ENCODE measurements around the gene SLC5A5.

Gene SLC5A5

DNA sequence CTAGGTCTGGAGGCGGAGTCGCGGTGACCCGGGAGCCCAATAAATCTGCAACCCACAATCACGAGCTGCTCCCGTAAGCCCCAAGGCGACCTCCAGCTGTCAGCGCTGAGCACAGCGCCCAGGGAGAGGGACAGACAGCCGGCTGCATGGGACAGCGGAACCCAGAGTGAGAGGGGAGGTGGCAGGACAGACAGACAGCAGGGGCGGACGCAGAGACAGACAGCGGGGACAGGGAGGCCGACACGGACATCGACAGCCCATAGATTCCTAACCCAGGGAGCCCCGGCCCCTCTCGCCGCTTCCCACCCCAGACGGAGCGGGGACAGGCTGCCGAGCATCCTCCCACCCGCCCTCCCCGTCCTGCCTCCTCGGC, at the start of gene SLC5A5:
SLC5A5 (plus strand) TSS at position 68 of the 373 bp plus-strand sequence. CDS start 375 bp downstream, outside the sequence.
- no peak for DNase-seq (ENCODE audit: low read depth in 2 of 2)

DNA sequence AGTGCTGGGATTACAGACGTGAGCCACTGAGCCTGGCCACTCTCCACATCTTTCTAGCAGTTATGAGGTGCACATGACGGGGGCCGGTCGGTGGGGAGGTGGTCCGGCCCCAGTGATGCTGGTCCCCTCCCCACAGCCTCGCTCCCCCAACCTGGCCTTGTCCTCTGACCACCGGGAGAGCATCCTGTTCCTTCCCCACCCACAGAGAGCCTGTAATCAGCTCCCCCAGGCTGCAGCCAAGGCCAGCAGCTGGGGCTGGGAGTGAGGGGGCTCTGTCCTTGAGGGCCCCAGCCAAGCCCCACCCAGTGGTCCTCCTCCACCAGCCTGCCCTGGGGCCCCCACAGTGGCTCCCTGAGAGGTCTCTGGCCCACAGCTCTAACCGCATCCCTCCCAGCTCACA, 47.4 kb upstream of the SLC5A5 start:
- no peak for DNase-seq (ENCODE audit: low read depth in 2 of 2)

DNA sequence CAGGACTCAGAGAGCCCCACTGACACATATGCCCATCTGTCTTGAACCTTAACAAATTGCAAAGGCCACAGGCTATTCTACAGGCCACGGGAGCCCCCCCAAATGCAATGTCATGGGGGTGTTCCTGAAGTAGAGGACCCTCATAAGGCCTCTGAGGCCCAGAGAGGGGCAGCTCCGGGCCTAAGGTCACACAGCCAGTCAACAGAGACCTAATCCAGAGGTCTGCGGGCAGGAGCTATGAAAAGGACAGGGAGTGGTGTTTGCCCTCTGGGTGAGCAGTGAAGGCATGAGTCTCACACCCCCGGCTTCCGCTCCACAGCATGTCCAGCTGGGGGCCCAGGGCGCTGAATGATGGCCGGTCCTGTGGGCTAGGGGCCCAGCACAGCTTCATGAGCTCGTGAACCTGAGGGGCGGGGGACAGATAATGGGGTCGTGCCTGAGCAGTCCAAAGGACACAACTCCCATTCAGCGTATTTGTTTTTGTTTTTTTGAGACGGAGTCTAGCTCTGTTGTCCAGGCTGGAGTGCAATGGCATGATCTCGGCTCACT, 45.2 kb upstream of the SLC5A5 start:
- DNase-seq (ENCODE audit: low read depth in 2 of 2): no peak

DNA sequence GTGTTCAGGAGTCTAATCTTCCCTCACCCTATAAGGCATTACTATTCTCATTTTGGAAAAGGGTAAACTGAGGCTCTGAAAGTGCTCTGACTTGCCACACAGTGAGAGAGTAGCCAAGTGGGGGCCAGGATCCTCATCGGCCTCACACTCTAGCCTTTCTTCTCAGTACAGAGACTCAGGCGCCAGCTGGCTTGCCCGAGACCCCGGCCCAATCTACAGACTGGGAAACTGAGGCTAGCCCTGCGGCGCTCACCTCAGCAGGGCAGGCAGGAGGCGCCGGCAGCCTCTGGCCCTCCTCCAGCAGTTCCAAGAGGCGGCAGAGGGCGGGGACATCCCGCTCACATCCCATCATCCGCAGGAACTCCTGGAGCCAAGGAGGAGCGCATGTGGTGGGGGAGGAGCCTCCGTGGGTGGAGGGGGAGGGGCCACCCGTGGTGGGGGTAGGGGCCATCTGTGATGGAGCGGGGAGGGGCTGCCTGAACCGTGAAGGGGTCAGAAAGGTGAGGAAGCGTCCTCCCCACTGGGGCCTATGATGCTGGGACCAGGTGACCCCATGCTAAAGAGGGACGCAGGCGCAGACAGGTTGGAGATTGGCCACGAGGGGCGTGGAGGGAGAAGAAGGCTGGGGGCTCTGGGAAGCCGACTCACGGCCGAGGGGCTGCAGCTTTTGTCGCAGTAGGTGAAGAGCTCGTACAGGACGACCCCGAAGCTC, 41.7 kb upstream of the SLC5A5 start:
- no peak for DNase-seq (ENCODE audit: low read depth in 2 of 2)

DNA sequence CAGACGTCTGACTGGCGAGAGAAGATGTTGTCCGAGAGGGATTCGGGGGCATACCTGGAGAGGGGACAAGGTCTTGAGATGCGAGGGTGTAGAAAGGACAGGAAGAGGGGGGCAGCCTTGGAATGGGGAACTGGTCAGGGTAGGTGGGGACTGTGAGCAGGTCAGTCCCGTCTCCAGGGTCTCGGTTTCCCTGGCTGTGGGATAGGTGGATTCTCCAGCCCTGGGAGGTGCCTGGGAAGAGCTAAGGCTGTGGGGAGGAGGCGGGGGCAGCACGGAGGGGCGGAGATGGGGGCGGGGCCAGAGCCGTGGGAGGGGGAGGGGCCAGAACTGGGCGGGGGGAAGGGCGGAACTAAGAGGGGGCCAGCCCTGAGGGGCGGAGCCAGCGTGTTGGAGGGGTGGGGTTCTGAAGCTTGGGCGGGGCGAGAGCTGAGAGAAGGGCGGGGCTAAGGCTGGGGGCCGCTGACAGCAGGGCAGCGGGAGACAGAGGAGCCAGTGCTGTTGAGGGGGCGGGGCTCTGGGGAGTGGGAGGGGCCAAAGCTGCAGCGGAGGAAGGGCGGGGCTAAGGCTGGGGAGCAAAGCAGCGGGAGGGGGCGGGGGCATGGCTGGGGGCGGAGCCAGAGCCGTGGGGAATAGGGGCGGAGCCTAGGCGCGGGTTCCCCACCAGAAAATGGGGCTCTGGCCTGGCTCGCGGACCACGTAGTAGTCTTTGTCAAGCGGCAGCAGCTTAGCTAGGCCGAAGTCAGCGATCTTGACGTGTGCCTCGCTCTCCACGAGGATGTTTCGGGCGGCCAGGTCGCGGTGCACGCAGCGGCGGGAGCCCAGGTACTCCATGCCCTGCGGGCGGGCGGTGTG, 41.0 kb upstream of the SLC5A5 start:
- DNase-seq (ENCODE audit: low read depth in 2 of 2): peak in 1 of 2 donors; percentile 26

DNA sequence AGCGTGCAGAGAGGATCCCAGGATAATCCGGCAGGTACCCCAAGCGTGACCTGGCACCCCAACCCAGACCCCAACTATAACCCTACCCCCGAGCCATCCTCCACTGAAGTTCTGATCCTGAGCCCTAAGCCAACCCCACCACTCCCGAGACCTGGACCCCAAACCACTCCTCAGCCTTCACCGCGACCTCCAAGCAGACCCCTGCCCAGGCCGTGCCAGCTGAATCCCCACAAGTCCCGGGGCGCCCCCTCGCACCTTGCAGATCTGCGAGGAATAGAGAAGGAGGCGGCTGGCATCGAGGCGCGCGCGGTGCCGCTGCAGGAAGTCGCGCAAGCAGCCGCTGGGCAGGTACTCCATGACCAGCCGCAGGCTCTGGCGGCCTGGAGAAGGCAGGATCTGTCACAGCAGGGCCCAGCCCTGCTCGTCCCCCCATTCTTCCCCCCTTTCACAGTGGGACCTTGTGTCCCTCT, 40.3 kb upstream of the SLC5A5 start:
- DNase-seq (ENCODE audit: low read depth in 2 of 2): no peak

DNA sequence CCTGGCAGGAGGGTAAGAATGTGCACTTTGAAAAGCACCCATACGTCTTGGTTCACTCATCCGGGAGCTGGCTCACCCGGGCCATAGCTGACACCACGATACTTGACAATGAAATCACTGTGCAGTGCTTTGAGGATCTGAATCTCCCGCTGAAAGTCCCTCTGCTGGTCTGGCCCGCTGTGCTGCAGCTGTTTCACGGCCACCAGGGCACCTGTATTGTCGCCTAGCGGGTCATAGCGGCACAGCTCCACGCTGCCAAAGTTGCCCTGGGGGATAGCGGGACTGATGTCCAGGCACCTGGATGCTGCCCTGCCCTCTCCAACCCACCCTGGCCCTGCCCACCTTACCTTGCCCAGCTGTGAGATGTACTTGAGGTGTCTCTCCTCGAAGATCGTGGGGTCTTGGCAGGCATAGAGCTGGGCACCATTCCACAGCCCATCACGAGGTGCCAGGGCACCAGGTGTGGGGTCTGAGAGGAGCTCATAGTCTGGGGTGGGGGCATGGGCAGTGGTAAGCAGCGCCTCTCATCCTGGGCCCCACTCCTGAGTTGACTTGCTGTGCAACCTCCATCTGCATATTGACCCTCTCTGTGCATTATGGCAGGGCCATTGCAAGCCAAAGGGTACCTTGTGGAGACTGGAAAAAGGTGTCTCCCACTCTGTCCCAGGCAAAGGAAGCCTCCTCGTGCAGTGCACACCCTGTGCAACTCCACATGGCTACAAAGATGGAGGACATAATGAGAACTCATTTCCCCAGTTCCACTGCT, 39.1 kb upstream of the SLC5A5 start:
- DNase-seq (ENCODE audit: low read depth in 2 of 2): no peak

DNA sequence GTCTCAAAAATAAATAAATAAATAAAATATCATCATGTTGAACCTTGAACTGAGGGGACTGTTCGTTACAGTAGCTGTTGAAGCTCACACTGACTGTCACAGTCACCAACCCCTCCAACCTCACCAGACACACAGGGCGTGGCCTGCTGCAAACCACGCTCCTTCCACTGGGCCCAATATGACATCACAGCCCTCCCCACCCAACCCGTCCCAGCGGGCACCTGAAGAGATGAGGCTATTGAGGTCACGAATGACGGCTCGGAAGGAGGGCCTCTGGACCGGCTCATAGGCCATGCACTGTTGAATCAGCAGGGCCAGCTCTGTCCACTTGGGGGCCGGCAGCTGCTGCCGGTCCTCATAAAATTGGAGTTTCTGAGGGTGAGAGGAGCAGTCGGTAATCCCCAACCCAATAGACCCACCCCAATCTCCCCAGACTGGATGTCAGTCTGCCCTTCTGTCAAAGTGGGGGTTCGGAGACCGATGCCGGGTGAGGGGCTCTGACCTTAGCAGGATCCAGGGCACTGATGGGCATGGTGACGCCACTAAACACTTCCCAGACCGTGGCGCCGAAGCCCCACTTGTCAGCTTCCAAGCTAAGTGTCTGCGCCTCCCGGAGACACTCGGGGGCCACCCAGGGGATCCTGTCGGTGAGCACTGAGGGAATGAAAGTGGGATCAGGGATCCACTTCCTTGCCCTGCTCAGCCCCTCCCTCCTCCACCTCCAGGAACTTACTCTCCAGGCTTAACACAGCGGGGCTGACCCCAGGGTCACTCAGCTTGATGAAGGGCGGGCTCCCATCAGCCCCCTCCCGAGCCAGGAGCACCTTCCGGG, 37.2 kb upstream of the SLC5A5 start:
- no peak for DNase-seq (ENCODE audit: low read depth in 2 of 2)

DNA sequence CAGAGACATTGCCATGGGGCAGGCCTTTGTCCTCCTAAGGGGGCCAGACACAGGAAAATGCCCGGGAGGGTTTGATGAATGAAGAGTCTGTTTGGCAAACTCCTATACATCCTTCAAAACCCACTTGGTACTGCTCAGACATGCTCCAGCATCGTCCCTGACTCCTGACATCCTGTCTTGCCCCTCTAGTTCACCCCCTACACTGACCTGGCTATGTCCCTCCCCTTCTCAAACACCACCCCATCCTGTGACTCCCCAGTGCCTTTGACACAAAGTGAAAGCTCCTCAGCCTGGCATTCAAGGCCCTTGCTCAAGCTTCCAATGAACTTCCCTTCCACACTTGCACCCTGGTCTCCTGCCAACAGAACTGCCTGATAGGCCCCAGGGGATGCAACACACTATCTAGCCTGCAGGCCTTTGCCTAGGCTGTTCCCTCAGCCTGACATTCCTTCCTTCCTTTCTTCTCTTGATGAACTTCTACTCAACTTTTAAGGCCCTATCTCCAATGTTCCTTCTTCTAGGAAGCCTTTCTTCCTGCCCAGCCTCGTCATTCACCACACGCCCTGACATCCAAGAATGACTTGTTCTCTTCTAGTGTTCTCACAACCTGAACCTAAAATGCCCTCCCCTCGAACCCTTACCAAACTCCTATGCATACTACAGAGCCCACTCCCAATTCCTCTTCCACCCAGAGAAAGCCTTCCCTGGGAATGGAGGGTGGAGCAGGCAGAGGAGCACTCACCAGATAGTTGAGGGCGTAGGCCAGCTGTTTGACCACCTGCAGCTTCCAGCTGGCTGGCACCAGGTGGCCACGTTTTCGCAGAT, 36.4 kb upstream of the SLC5A5 start:
- DNase-seq (ENCODE audit: low read depth in 2 of 2): no peak

DNA sequence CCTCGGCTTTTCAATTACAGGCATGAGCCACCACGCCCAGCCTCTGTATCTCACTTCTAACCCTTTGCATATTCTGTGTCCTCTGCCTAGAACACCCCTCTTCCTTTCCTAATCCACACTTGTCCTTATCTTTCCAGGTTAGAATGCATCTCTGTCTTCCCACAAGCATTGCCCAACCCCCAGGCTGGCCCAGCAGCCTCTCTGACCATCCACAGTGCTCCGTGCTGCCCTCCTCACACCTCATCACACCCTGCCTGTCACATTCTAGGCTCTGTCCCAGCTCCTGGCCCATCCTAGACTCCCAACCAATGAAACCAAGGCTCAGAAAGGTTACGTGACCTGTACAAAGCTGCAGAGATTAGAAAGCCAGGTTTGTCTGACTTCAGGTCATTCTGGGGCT, 35.2 kb upstream of the SLC5A5 start:
- DNase-seq (ENCODE audit: low read depth in 2 of 2): no peak

DNA sequence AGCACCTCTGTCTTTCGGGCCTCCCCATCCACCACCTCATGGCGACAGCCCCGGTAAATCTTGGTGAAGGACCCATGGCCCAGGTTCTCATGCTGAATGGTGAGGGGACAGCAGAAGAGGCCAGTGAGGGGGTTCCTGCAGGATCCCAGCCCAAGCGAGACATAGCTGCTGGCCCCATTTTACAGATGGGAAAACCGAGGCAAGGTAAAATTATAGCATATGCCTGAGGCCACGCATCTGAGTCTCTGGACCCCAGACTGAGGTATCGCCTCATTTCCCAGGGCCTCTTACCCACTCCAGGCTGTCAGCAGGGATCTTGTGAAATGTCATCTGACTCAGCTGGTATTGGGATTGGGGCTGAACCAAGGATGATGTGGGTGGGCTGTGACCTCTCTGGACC, 33.8 kb upstream of the SLC5A5 start:
- DNase-seq (ENCODE audit: low read depth in 2 of 2): no peak

DNA sequence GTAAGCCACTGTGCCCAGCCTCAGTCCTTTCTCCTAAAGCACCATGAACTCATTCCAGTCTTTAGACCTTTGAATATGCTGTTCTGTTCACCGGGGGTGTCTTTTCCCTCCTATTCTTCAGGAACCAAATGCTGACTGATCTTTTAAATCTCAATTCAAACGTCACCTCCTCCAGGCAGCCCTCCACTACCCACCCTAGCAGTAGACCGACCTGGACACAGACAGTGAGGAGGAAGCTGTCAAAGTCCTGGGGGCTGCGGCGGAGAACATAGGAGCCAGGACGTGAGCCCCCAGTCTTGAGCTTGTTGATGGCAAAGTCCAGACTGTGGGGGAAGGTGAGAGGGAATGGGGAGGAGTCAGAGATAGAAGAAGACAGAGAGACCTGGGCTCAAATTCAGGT, 31.7 kb upstream of the SLC5A5 start:
- DNase-seq (ENCODE audit: low read depth in 2 of 2): no peak

DNA sequence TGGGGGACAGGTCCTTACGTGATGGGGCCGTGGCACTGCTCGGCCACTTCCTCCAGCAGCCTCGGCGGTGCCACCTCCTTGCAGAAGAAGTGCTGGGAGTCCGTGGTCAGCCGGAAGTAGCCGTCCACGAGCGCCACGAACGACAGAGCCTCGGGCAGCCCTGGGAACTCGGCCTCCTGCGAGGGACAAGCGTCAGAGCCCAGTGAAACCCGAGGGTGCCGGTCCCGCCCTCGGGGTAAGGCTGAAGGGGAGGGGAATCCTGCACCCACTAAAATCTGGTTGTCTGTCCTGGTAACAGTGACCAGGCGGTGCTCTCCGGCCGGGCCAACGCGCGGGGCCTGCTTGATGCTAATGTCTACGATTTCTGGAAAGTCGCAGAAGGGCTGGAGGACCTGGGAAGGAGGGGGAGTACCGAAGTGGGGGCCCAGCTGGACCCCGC, 30.4 kb upstream of the SLC5A5 start:
- DNase-seq (ENCODE audit: low read depth in 2 of 2): no peak

DNA sequence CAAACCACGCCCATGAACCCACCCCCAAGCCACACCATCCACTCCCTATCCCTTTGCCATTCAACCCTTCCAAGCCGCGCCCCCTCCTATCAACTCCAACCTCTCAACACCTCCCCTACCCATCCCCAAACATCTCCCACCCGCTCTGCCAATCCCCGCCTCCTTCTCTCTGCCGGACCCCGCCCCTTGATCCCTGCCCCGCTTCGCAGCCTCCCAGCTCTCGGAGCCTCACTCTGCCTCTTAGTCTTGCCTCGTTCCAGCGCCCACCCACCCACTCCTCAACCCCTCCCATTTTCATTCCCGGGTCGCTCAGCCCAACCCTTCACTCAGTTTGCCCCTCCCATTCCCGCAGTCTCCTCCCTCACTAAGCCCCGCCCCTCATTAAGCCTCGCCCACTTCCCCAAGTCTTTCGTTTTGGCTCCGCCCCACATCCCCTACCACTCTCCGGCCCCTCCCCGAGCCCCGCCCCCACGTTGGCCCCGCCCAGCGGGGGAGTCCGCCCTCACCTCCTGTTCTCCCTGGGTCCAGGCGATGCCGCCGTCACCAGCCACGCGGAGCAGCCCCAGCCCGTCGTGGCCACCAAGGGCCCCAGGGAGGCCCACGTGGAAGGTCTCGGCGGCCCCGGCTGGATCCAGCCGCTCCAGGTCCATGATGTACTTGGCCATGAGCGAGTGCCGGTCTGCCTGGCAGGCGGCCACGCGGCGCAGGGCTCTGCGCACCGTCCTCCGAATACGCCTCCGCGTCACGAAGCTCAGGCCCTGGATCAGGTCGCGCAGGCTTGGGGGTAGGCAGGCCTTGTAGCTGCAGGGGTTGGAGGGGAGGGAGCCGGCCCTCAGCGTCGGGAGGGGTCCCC, 29.7 kb upstream of the SLC5A5 start:
- DNase-seq (ENCODE audit: low read depth in 2 of 2): peak in 1 of 2 donors; percentile 40

DNA sequence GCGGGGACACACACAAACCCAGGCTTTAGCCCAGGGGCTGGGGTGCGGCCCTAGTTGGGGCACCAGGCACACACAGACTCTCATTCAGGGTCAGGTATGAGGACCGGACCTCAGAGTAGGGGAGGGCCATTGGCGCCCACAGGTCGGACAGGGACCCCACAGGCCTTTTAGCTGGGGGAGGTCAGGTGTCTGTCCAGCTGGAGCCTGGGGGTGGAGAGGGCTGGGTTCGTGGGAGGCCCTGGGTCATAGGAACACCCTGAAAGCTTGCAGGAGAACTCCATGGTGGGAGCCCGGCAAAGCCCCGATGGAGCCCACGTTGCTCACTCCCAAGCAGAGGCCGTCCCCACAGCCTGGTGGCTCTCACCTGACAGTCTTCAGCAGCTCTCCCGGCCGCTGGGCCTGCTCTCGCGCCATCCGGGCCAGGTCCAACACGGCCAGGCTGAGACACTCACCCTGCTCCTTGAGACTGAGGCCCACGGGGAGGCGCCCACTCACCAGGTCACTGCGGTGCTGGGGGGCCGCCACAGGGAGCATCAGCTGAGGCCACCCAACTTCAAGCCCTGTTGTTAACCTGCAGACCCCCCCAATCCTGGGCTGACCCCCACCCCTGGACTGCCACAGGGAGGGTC, 29.0 kb upstream of the SLC5A5 start:
- DNase-seq (ENCODE audit: low read depth in 2 of 2): no peak

DNA sequence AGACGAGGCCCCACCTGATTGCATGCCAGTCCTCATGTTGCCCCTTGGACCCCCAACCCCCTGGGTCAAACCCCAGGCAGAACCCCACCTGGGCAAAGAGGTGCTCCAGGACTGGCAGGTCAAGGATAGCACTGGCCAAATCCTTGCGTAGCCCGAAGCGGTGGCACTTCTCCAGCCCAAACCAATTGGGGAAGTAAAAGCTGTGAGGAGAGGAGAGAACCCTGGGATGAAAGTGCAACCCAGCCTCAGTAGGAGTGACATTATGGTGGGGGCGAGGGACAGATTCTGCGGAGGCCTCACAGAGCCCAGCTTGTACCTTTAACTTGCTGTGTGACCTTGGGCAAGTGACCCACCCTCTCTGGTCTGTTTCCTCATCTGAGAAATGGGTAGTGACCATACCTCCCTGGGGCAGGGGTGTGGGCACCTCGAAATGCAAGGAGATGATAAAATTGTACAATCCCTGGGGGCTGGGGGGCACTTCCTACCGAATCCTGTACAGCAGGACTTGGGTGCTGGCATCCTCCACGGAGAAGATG, 28.4 kb upstream of the SLC5A5 start:
- DNase-seq (ENCODE audit: low read depth in 2 of 2): no peak

DNA sequence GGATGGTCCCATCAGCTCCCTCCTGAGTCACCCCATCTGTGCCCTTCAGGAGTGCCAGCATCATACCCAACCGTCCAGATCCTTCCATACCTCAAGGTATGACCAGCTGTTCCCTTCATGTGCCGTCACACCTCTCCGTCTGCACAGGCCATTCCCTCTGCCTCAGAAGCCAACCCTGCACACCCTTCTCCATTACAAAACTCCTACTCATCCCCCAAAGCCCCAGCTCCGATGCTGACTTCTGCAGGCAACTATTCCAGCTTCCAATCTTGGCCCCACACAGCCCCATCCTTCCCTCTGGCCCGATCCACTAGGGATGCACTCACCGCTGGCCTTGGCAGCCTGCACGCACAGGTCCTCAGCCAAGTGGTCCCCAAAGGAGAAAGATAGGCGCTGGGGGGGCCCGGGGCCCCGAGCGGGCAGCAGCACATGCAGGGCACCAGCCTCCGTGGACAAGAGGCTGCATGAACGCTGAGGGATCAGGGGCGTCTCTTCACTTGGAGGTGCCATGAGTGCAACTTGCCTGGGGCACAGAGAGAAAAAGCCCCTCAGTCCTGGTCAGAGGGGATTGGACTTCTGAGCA, 27.7 kb upstream of the SLC5A5 start:
- DNase-seq (ENCODE audit: low read depth in 2 of 2): no peak

DNA sequence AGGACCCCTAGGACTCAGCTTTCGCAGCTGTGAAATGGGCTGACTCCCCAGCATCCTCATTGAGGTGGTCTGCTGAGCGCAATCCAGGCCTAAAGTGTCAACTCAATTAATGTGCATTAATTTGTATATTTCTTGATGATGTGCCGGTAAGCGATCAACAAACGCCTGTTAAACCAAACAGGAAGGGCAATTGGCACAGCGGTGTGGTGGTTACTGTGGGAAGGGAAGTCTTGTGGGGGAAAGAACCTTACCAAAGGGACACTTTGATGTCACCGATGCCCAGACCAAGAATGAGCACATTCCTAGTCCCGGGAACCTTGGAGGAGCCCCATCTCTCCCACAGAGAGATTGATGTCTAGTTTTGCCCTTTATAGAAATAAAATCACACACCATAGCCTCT, 25.6 kb upstream of the SLC5A5 start:
- DNase-seq (ENCODE audit: low read depth in 2 of 2): no peak

Measured in stimulated activated CD8-positive, alpha-beta memory T cell treated with anti-CD3 and anti-CD28 coated beads, Interleukin-2, amount 100 ng/mL, for 1 hour (primary cell).